Chondrocyte (in vitro differentiated cells): ENCODE results near the gene CCDC6. TPM values are rescaled to one million over a fixed set of nuclear protein-coding genes. Genes with fewer than 3 reads are reported as not detected.

Experiments
- DNase-seq: peaks from one replicate; pipeline ENCODE4 v3.0.0; 2021; ENCODE audit warnings: mixed read lengths, low spot score
- H3K27ac Mint-ChIP-seq: one replicate; pipeline ENCODE4 v1.8.0; 2021; ENCODE audit warnings: mild to moderate bottlenecking, moderate library complexity, mixed read lengths; ENCODE audit not compliant: unreplicated experiment
- H3K27me3 Mint-ChIP-seq: 2 replicates; pipeline ENCODE4 v1.8.0; 2021; ENCODE audit warnings: low read depth, mixed read lengths
- H3K36me3 Mint-ChIP-seq: 2 replicates; pipeline ENCODE4 v1.8.0; 2021; ENCODE audit warnings: low read depth, mixed read lengths
- H3K4me1 Mint-ChIP-seq: 2 replicates; pipeline ENCODE4 v1.8.0; 2021; ENCODE audit warnings: low read depth, mild to moderate bottlenecking, mixed read lengths
- H3K4me3 Mint-ChIP-seq: one replicate; pipeline ENCODE4 v1.8.0; 2021; ENCODE audit warnings: mild to moderate bottlenecking, moderate library complexity, mixed read lengths; ENCODE audit not compliant: unreplicated experiment
- H3K9me3 Mint-ChIP-seq: 2 replicates; pipeline ENCODE4 v1.8.0; 2021; ENCODE audit warnings: low read depth, mixed read lengths
- total RNA-seq: library from RNA; stranded (reverse); gene quantifications from 3 replicates; pipeline ENCODE4 v1.2.1, GENCODE V29; 2021
- TF ChIP-seq, protein P1 (sequence below): fragments of 200-600 bp; sonication (generic); IDR thresholded peaks from 2 replicates; pipeline ENCODE4 v1.5.0; 2021; ENCODE audit warnings: antibody characterized with exemption, mild to moderate bottlenecking, moderate library complexity

The CCDC6 gene
- total RNA-seq, 1 donor from 2014 or later, result 59.3 TPM

DNA sequence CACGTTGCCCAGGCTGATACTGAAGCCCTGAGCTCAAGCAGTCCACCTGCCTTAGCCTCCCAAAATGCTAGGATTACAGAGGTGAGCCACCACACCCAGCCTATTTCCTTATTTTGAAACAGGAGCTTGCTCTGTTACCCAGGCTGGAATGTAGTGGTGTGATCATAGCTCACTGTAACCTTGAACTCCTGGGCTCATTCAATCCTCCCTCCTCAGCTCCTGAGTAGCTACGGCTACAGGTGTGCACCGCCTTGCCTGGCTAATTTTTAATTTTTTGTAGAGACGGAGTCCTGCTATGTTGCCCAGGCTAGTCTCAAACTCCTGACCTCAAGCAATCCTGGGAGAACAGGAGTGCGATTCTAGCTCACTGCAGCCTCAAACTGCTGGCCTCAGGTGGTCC lies 164.8 kb downstream of the CCDC6 start:
- H3K27me3 Mint-ChIP-seq, result peaks cover 12% of the 10 kb centered on the region
- no peak for DNase-seq
- no peaks in the 10 kb centered on the region for H3K36me3 Mint-ChIP-seq
- H3K9me3 Mint-ChIP-seq, result no peaks in the 10 kb centered on the region
- TF ChIP-seq, protein P1, sequence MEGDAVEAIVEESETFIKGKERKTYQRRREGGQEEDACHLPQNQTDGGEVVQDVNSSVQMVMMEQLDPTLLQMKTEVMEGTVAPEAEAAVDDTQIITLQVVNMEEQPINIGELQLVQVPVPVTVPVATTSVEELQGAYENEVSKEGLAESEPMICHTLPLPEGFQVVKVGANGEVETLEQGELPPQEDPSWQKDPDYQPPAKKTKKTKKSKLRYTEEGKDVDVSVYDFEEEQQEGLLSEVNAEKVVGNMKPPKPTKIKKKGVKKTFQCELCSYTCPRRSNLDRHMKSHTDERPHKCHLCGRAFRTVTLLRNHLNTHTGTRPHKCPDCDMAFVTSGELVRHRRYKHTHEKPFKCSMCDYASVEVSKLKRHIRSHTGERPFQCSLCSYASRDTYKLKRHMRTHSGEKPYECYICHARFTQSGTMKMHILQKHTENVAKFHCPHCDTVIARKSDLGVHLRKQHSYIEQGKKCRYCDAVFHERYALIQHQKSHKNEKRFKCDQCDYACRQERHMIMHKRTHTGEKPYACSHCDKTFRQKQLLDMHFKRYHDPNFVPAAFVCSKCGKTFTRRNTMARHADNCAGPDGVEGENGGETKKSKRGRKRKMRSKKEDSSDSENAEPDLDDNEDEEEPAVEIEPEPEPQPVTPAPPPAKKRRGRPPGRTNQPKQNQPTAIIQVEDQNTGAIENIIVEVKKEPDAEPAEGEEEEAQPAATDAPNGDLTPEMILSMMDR, result no peak
- H3K4me3 Mint-ChIP-seq, result no peak overlapping the region
- H3K4me1 Mint-ChIP-seq, result no peaks in the 10 kb centered on the region
- no peak overlapping the region for H3K27ac Mint-ChIP-seq

DNA sequence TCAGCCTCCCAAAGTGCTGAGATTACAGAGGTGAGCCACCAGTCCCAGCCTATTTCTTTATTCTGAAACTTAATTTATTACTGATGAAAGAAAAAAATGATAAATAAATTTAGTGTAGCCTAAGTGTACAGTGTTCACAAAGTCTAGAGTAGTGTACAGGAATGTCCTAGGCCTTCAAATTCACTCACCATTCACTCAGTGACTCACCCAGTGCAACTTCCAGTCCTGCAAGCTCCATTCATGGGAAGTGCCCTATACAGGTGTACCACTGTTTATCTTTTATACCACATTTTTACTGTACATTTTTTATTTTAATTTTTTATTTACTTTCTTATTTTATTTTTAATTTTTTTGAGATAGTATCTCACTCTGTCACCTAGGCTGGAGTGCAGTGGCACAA lies 165.3 kb downstream of the CCDC6 start:
- TF ChIP-seq, protein P1, result no peak
- Mint-ChIP-seq H3K9me3 (no peaks in the 10 kb centered on the region), H3K27ac (no peak overlapping the region), H3K27me3 (peaks cover 12% of the 10 kb centered on the region), H3K4me1 (no peaks in the 10 kb centered on the region), H3K4me3 (no peak overlapping the region), H3K36me3 (no peaks in the 10 kb centered on the region)
- no peak for DNase-seq

Other genes with a start within 250 kb of the CCDC6 start
- gene SLC16A9, start 196.7 kb downstream of the CCDC6 start, total RNA-seq, result 1.00 to 1.5 TPM (median 1.2 TPM) in 3 replicates
- gene MRLN, start 153.1 kb downstream of the CCDC6 start, total RNA-seq, result not detected in 3 replicates